ENCODE results near the gene PXMP2. TPM values are rescaled to one million over a fixed set of nuclear protein-coding genes. Genes with fewer than 3 reads are reported as not detected.

Gene PXMP2
- total RNA-seq, 4 donors from 2014 or later, result 62.1 to 181 (median 128) TPM

GRCh38 chr12:132741620-132742019, 54.2 kb downstream of the PXMP2 start:
- peaks cover 0 to 63% (median 29%) of the 10 kb centered on the region in 4 donors for H3K36me3 ChIP-seq
- 87 to 91% methylated on average over 8 of the region's 8 CpGs for WGBS, 2 donors (ENCODE audit: low coverage in 1 of 2)
- DNase-seq, result no peak
- TF ChIP-seq CTCF (IDR thresholded peaks at IDR 0.05) (no peak), POLR2A (IDR thresholded peaks at IDR 0.05) (no peak), EP300 (IDR thresholded peaks at IDR 0.05; ENCODE audit: low read depth) (no peak), POLR2AphosphoS5 (IDR thresholded peaks at IDR 0.05) (no peak)
- no peaks in the 10 kb centered on the region for H3K9me3 ChIP-seq
- no peak overlapping the region for H3K4me3 ChIP-seq
- no peaks in the 10 kb centered on the region for H3K4me1 ChIP-seq
- in situ Hi-C loops (cut with MboI; ENCODE audit: low pct_ligation_motif_present in 1 of 4, low pct_unique_long_range_greater_than_20kb in 1 of 4, low sequenced_read_pairs in 3 of 4), result no loop called here
- no peak overlapping the region for H3K27ac ChIP-seq
- no peaks in the 10 kb centered on the region for H3K27me3 ChIP-seq
- intact Hi-C loops (cut with DNase I; ENCODE audit: low total_unique reads), result no loop called here

DNA sequence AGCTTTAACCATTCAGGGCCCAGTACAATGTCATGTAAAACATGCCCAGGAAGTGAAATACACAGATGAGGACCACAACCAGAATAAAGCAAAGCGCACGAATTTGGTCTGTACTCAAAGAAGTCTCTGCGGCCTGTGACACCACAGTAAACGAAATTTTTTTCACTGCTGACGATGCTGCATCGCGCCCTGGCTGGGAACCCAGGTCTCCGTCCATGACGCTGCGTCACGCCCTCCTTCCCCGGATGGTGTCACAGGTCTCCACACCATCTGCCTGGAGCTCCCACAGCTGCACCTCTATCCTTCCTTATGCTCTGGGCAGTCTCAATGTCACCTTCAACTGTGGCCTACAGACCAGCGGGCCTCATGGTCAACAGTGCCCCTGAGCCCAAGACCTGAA, 56.4 kb downstream of the PXMP2 start:
- peaks cover 0 to 72% (median 32%) of the 10 kb centered on the region in 4 donors for H3K36me3 ChIP-seq
- DNase-seq, result no peak
- no peaks in the 10 kb centered on the region for H3K9me3 ChIP-seq
- H3K4me1 ChIP-seq, result no peaks in the 10 kb centered on the region
- no peaks in the 10 kb centered on the region for H3K27me3 ChIP-seq
- 86 to 97% methylated on average over 5 to 13 of the region's 13 CpGs for WGBS, 2 donors (ENCODE audit: low coverage in 1 of 2)
- in situ Hi-C loops (cut with MboI; ENCODE audit: low pct_ligation_motif_present in 1 of 4, low pct_unique_long_range_greater_than_20kb in 1 of 4, low sequenced_read_pairs in 3 of 4), result no loop called here
- no peak for TF ChIP-seq CTCF (IDR thresholded peaks at IDR 0.05)
- no peak for TF ChIP-seq EP300 (IDR thresholded peaks at IDR 0.05; ENCODE audit: low read depth)
- no peak for TF ChIP-seq POLR2A (IDR thresholded peaks at IDR 0.05)
- TF ChIP-seq POLR2AphosphoS5 (IDR thresholded peaks at IDR 0.05), result no peak
- H3K4me3 ChIP-seq, result no peak overlapping the region
- H3K27ac ChIP-seq, result no peak overlapping the region
- intact Hi-C loops (cut with DNase I; ENCODE audit: low total_unique reads), result no loop called here

DNA sequence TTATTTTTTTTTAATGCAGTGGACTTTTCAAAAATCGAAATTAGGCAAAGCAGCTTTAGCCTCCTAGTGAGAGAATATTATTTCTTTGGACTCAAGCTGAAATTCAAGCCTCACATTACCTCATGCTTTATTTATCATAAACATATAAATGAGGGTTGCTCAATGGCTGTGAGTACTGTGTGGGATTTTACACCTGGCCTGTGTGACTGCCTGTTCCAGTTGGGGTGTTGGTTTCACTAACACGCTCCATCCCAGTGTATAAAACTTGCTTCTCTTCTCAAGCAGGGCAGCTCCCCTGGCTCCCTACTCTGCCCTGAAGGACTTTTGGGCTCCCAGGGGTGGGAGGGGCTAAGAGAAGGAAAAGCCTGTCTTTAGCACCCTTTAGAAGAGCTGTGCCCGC, 59.2 kb downstream of the PXMP2 start:
- no peak overlapping the region for H3K27ac ChIP-seq
- intact Hi-C loops (cut with DNase I; ENCODE audit: low total_unique reads), result no loop called here
- WGBS, 2 donors (ENCODE audit: low coverage in 1 of 2), result 94 to 100% methylated on average over 1 to 3 of the region's 3 CpGs

GRCh38 chr12:132747395-132747794, 60.0 kb downstream of the PXMP2 start:
- in situ Hi-C loops (cut with MboI; ENCODE audit: low pct_ligation_motif_present in 1 of 4, low pct_unique_long_range_greater_than_20kb in 1 of 4, low sequenced_read_pairs in 3 of 4), result no loop called here
- no peak for DNase-seq
- TF ChIP-seq POLR2AphosphoS5 (IDR thresholded peaks at IDR 0.05) (no peak), CTCF (IDR thresholded peaks at IDR 0.05) (no peak), POLR2A (IDR thresholded peaks at IDR 0.05) (no peak), EP300 (IDR thresholded peaks at IDR 0.05; ENCODE audit: low read depth) (no peak)
- H3K27me3 ChIP-seq, result no peaks in the 10 kb centered on the region
- no peak overlapping the region for H3K27ac ChIP-seq
- no peak overlapping the region for H3K4me3 ChIP-seq
- no peaks in the 10 kb centered on the region for H3K4me1 ChIP-seq
- peaks cover 0 to 68% (median 34%) of the 10 kb centered on the region in 4 donors for H3K36me3 ChIP-seq
- no peaks in the 10 kb centered on the region for H3K9me3 ChIP-seq
- intact Hi-C loops (cut with DNase I; ENCODE audit: low total_unique reads), result no loop called here
- WGBS, 2 donors (ENCODE audit: low coverage in 1 of 2), result 97 to 98% methylated on average over 8 to 11 of the region's 11 CpGs

More for the DNA sequence above, 59.2 kb downstream of the PXMP2 start:
- Histone ChIP-seq H3K27me3 (no peaks in the 10 kb centered on the region), H3K4me1 (no peaks in the 10 kb centered on the region), H3K36me3 (peaks cover 0 to 74% (median 31%) of the 10 kb centered on the region in 4 donors), H3K9me3 (no peaks in the 10 kb centered on the region), H3K4me3 (no peak overlapping the region)
- in situ Hi-C loops (cut with MboI; ENCODE audit: low pct_ligation_motif_present in 1 of 4, low pct_unique_long_range_greater_than_20kb in 1 of 4, low sequenced_read_pairs in 3 of 4), result no loop called here
- DNase-seq, result no peak
- TF ChIP-seq CTCF (IDR thresholded peaks at IDR 0.05) (no peak), POLR2A (IDR thresholded peaks at IDR 0.05) (no peak), POLR2AphosphoS5 (IDR thresholded peaks at IDR 0.05) (no peak), EP300 (IDR thresholded peaks at IDR 0.05; ENCODE audit: low read depth) (no peak)
